Heart left ventricle (tissue), 16 donors: Measurements from ENCODE around the gene KY. TPM values are rescaled to one million over a fixed set of nuclear protein-coding genes. Genes with fewer than 3 reads are reported as not detected.

ENCODE experiments used
- ATAC-seq, 4 donors: fragments of 200-7000 bp; cut with Tn5 transposase; one replicate each; pipeline ENCODE4 v1.9.1; 2020 to 2022; ENCODE audit warnings: moderate library complexity in 4 of 4, mild to moderate bottlenecking in 3 of 4, moderate number of reproducible peaks in 1 of 4
- DNase-seq, 5 donors: peaks; one replicate each; pipeline ENCODE4 v3.0.0-alpha.2; 2020
- H3K27ac ChIP-seq, 12 donors: fragments of 200-600 bp; sonication (generic) in 4 of 12; one replicate each; pipeline versions ENCODE4 v1.5.0 to v1.8.0; 2016 to 2022; ENCODE audit warnings: mild to moderate bottlenecking in 2 of 12
- H3K27me3 ChIP-seq, 9 donors: fragments of 200-600 bp; sonication (generic) in 2 of 9; one replicate each; pipeline versions ENCODE4 v1.5.1 to v1.8.0; 2016 to 2022; ENCODE audit warnings: mild to moderate bottlenecking in 3 of 9
- H3K36me3 ChIP-seq, 9 donors: fragments of 200-600 bp; sonication (generic) in 2 of 9; one replicate each; pipeline versions ENCODE4 v1.5.0 to v1.8.0; 2018 to 2022; ENCODE audit warnings: mild to moderate bottlenecking in 2 of 9
- H3K4me1 ChIP-seq, 12 donors: fragments of 200-600 bp; sonication (generic) in 4 of 12; one replicate each; pipeline versions ENCODE4 v1.5.0 to v1.8.0; 2016 to 2022; ENCODE audit warnings: mild to moderate bottlenecking in 3 of 12
- H3K4me3 ChIP-seq, 12 donors: fragments of 200-600 bp; sonication (generic) in 4 of 12; one replicate each; pipeline versions ENCODE4 v1.5.0 to v1.8.0; 2017 to 2022; ENCODE audit warnings: mild to moderate bottlenecking in 9 of 12, moderate library complexity in 4 of 12
- H3K9me3 ChIP-seq, 12 donors: fragments of 200-600 bp; sonication (generic) in 4 of 12; one replicate each; pipeline versions ENCODE4 v1.5.0 to v1.8.0; 2016 to 2022; ENCODE audit warnings: mild to moderate bottlenecking in 1 of 12
- POLR2A ChIP-seq, 2 donors: fragments of 450-650 bp; IDR thresholded peaks; one replicate each; pipeline ENCODE4 v1.6.1; 2017; ENCODE audit warnings: antibody characterized with exemption in 2 of 2, mild to moderate bottlenecking in 2 of 2, moderate library complexity in 2 of 2
- WGBS, 4 donors: extraction: QIAGEN DNeasy Blood & Tissue Kit in 2 of 4; methylation state at CpG; one replicate each; pipeline versions ENCODE4 v1.1.5 to v1.1.7; 2013 to 2018; 5-methylcytosine and 5-hydroxymethylcytosine counted together
- intact Hi-C, 10 donors: fragments of 100-400 bp; cut with DNase I; formaldehyde crosslinking; loops; one replicate each; pipeline versions ENCODE4 v1.11.1 to v1.14.2; 2022
- polyA plus RNA-seq, 2 donors: library from polyadenylated mRNA; stranded (reverse); fragments of 200-250 nt; gene quantifications; one replicate each; pipeline ENCODE4 v1.2.3, GENCODE V29; 2013
- total RNA-seq, 9 donors: library from RNA; depleted of rRNA in 2 of 9; stranded (reverse); fragments of >200 nt in 2 of 9; fragmentation: NEBNext Ultra II Directional in 3 of 9; extraction: Animal tissue kit (Norgen Biotek cat#: 25700) in 3 of 9; gene quantifications; one replicate each; pipeline versions ENCODE4 v1.1.0 to v1.2.4, GENCODE V29; 2016 to 2023
- TF ChIP-seq, protein P1 (sequence below), 12 donors: fragments of 200-600 bp; sonication (generic) in 4 of 12; IDR thresholded peaks; one replicate each; pipeline versions ENCODE4 v1.5.0 to v1.8.0; 2018 to 2022; ENCODE audit warnings: antibody characterized with exemption in 12 of 12, mild to moderate bottlenecking in 5 of 12
- donor health status: ischemic (EF 13 %, LVEDD 7.1; RV severe dilation, severe dysfunction).
- donor health status: healthy with polysubstance abuse.
- donor health status: DM: no; HTN: yes; CAD: no.
- donor health status: DM: no; HTN: no; CAD: no.
- donor health status: ischemic (EF 25% LVEDD 6.9; RV normal size, moderate dysfunction).
- donor health status: ischemic (EF 25% LVEDD 5.7; RV mildly dilated, moderate dysfunction).
- donor health status: healthy.
- donor health status: DM: yes; HTN: yes; CAD: no.
- donor health status: ischemic (EF 35%, LVEDD 5.7; RV mildly dilated, moderate dysfunction).
- donor health status: nonischemic (EF 11% LVEDD 7.7; RV severe dilation, severe dysfunction).
- donor health status: DM: yes; HTN: yes; CAD: no.
- donor health status: PGD.
- donor health status: ischemic (EF 29% LVEDD 5.4; RV normal size, mild dysfunction).
- donor health status: nonischemic (EF 23%, LVEDD 6.1; RV moderate dilation, normal function).

KY gene
- total and polyA plus RNA-seq, 11 donors = 1.4 to 22.5 (median 8.6) TPM

DNA sequence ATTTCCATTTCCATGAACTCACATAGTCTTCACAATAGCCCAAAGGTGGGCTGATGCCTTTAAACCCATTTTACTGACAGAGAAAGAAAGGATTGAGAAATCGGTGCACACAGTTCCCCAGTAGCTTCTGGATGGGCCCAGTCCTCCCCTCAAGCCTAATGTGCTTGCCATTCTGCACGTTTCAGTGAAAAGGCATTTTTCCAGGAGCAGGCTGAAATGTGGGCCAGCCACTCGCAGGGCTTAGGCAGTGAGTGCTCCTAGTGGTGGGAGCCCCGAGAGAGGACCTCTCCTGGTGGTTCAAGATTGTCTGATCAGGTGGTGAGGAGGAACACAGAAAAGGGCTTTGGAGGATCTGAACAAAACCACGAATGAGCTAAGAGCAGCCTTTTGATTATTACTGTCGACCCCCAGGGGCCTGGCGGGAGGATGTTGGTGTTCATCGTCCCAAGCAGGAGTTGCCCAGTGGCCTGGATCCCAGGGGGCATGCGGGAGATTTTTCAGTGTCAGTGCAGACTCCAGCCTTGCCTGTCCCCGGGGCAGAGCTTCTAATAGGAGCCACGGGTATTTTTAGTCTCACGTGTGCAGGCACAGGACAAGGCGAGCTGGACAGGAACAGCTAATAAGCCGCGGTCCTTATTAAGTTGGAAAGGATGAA, 8.7 kb upstream of the KY start:
- H3K36me3 ChIP-seq = no peaks in the 10 kb centered on the region
- H3K27ac ChIP-seq = peak overlapping the region in 9 of 12 donors; percentile 33 to 73 (median 67)
- 47 to 57% (median 52%) methylated on average over 11 to 15 of the region's 15 CpGs for WGBS, 4 donors
- H3K27me3 ChIP-seq = no peaks in the 10 kb centered on the region
- no peaks in the 10 kb centered on the region for H3K9me3 ChIP-seq
- DNase-seq (peak in 3 of 5 donors; percentile 39 to 67 (median 52)), ATAC-seq (peak; percentile 84 to 90 (median 87))
- TF ChIP-seq, protein P1, sequence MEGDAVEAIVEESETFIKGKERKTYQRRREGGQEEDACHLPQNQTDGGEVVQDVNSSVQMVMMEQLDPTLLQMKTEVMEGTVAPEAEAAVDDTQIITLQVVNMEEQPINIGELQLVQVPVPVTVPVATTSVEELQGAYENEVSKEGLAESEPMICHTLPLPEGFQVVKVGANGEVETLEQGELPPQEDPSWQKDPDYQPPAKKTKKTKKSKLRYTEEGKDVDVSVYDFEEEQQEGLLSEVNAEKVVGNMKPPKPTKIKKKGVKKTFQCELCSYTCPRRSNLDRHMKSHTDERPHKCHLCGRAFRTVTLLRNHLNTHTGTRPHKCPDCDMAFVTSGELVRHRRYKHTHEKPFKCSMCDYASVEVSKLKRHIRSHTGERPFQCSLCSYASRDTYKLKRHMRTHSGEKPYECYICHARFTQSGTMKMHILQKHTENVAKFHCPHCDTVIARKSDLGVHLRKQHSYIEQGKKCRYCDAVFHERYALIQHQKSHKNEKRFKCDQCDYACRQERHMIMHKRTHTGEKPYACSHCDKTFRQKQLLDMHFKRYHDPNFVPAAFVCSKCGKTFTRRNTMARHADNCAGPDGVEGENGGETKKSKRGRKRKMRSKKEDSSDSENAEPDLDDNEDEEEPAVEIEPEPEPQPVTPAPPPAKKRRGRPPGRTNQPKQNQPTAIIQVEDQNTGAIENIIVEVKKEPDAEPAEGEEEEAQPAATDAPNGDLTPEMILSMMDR (IDR thresholded peaks at IDR 0.05) = no peak
- no peak for TF ChIP-seq POLR2A (IDR thresholded peaks at IDR 0.05)
- intact Hi-C loops = loop anchor here in 1 of 10 donors (10.0 kb wide), 1 partner anchor 95 kb away; no protein-coding TSS in a partner anchor
- H3K4me3 ChIP-seq = no peak overlapping the region
- H3K4me1 ChIP-seq = peaks cover 0 to 22% (median 0%) of the 10 kb centered on the region in 12 donors

DNA sequence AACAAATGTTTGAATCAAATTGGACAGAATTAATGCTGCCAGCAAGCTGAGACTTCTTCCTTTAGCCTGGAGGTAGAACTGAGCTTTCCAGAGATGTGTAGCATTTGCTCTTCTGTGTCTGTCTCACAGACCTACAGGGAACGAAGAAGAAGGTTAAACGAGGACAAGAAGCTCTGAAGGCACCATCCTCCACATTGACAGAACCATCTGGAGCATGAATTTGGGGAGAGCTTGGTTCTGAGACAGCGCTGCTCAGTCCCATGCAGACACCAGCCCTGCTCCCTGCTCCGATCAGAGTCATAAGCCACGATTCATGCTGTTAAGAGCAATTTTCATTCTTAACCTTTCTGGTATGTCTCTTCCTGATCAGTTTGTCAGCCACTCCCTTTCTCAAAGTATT, 7.7 kb upstream of the KY start:
- Histone ChIP-seq H3K4me3 (no peak overlapping the region), H3K9me3 (no peaks in the 10 kb centered on the region), H3K36me3 (no peaks in the 10 kb centered on the region), H3K27ac (no peak overlapping the region), H3K4me1 (peaks cover 0 to 15% (median 0%) of the 10 kb centered on the region in 12 donors), H3K27me3 (no peaks in the 10 kb centered on the region)
- ATAC-seq (no peak), DNase-seq (no peak)
- TF ChIP-seq, protein P1 (IDR thresholded peaks at IDR 0.05) = no peak
- no peak for TF ChIP-seq POLR2A (IDR thresholded peaks at IDR 0.05)
- intact Hi-C loops = loop anchor here in 1 of 10 donors (10.0 kb wide), 1 partner anchor 96 kb away; no protein-coding TSS in a partner anchor
- 70 to 81% (median 76%) methylated on average over 5 of the region's 5 CpGs for WGBS, 4 donors

DNA sequence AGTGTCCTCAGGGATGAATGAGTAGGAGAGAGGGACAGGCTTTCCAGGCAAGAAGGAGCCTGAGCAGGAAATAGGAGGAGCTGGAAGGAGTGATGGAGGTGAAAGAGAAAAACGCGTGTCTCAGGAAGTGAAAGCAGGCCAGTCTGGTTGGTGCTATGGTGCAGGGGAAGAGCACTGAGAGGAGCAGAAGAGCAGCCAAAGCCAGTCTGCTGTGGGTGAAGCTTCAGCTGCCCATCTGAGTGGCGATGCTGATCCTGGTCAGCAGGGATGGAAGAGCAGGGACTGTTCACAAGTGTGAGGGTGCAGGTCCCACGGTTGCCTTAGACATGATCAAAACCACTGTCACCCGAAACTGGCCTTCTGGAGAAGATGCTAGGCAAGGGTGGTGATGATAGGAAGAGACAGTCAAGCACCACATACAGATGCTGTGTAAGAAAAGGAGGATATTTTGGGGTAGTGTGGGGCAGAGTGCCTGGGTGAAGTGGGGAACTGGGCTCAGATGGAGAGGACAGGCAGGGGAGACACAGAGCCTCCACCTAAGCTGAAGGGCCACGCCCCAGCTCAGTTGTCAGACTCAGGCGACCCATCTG, 5.5 kb upstream of the KY start:
- no peaks in the 10 kb centered on the region for H3K9me3 ChIP-seq
- no peak overlapping the region for H3K27ac ChIP-seq
- H3K27me3 ChIP-seq = peaks cover 0 to 3% (median 0%) of the 10 kb centered on the region in 9 donors
- ATAC-seq (no peak), DNase-seq (peak in 1 of 5 donors; percentile 5)
- peaks cover 0 to 29% (median 5%) of the 10 kb centered on the region in 12 donors for H3K4me1 ChIP-seq
- intact Hi-C loops = loop anchor here in 1 of 10 donors (10.0 kb wide), 1 partner anchor 98 kb away; no protein-coding TSS in a partner anchor
- TF ChIP-seq, protein P1 (IDR thresholded peaks at IDR 0.05) = no peak
- TF ChIP-seq POLR2A (IDR thresholded peaks at IDR 0.05) = no peak
- H3K4me3 ChIP-seq = no peak overlapping the region
- no peaks in the 10 kb centered on the region for H3K36me3 ChIP-seq
- WGBS, 4 donors = 75 to 82% (median 79%) methylated on average over 7 of the region's 7 CpGs

DNA sequence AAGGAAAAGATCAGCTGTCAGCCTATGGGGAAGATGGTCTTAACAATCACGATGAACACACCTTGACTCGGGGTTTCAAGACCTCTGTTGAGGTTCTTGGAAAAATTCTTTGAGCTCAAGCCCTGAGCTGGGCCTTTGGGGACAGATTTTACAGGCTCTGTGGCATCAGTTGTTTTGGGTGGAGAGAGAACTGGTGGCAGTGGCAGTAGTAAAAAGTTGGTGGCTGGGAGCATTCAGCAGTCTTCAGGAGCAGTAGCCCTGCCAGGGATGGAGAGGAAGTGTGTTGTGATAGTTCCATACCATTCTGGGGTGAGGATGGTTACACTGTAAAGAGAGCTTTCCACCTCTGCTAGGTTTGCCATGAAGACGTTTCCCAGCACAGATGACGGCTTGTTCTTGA, 4.9 kb upstream of the KY start:
- 74 to 89% (median 85%) methylated on average over 4 of the region's 4 CpGs for WGBS, 4 donors
- H3K4me1 ChIP-seq = peaks cover 0 to 34% (median 9%) of the 10 kb centered on the region in 12 donors
- no peak overlapping the region for H3K4me3 ChIP-seq
- intact Hi-C loops = loop anchor here in 1 of 10 donors (10.0 kb wide), 1 partner anchor 99 kb away; no protein-coding TSS in a partner anchor
- H3K27me3 ChIP-seq = peaks cover 0 to 8% (median 0%) of the 10 kb centered on the region in 9 donors
- H3K9me3 ChIP-seq = no peaks in the 10 kb centered on the region
- TF ChIP-seq POLR2A (IDR thresholded peaks at IDR 0.05) = no peak
- TF ChIP-seq, protein P1 (IDR thresholded peaks at IDR 0.05) = no peak
- no peak overlapping the region for H3K27ac ChIP-seq
- ATAC-seq (no peak), DNase-seq (no peak)
- no peaks in the 10 kb centered on the region for H3K36me3 ChIP-seq
